Adrenal gland (tissue), 5 donors: ENCODE results near the gene PIGN.

ENCODE experiments used
- POLR2A ChIP-seq, 2 donors: fragments of 450-650 bp; IDR thresholded peaks; one replicate each; pipeline ENCODE4 v1.6.1; 2017; ENCODE audit warnings: antibody characterized with exemption in 2 of 2, mild to moderate bottlenecking in 2 of 2, moderate library complexity in 1 of 2
- TF ChIP-seq, protein P1 (sequence below), 6 experiments: fragments of 450-650 bp in 4 of 6; fragments of 200-600 bp in 2 of 6; sonication (generic) in 1 of 6; IDR thresholded peaks; 1 replicate in 5 of 6; 2 replicates in 1 of 6; pipeline versions ENCODE4 v1.5.1 to v1.8.0; 2016 to 2021; ENCODE audit warnings: antibody characterized with exemption in 6 of 6, mild to moderate bottlenecking in 2 of 6, moderate library complexity in 1 of 6
- donor health status: DM: no; HTN: no; CAD: no.

- TF ChIP-seq, protein P1, sequence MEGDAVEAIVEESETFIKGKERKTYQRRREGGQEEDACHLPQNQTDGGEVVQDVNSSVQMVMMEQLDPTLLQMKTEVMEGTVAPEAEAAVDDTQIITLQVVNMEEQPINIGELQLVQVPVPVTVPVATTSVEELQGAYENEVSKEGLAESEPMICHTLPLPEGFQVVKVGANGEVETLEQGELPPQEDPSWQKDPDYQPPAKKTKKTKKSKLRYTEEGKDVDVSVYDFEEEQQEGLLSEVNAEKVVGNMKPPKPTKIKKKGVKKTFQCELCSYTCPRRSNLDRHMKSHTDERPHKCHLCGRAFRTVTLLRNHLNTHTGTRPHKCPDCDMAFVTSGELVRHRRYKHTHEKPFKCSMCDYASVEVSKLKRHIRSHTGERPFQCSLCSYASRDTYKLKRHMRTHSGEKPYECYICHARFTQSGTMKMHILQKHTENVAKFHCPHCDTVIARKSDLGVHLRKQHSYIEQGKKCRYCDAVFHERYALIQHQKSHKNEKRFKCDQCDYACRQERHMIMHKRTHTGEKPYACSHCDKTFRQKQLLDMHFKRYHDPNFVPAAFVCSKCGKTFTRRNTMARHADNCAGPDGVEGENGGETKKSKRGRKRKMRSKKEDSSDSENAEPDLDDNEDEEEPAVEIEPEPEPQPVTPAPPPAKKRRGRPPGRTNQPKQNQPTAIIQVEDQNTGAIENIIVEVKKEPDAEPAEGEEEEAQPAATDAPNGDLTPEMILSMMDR (IDR thresholded peaks at IDR 0.05): no peak
- TF ChIP-seq POLR2A (IDR thresholded peaks at IDR 0.05): no peak
Measured at GRCh38 chr18:62001396-62001795, 185.5 kb downstream of the PIGN start.
